ENCODE data around the gene PEAR1. TPM values are rescaled to one million over a fixed set of nuclear protein-coding genes. Genes with fewer than 3 reads are reported as not detected.

Gene PEAR1
- total RNA-seq, 1 experiment from 2014 or later: 3.0 TPM

- TF ChIP-seq, protein P1, sequence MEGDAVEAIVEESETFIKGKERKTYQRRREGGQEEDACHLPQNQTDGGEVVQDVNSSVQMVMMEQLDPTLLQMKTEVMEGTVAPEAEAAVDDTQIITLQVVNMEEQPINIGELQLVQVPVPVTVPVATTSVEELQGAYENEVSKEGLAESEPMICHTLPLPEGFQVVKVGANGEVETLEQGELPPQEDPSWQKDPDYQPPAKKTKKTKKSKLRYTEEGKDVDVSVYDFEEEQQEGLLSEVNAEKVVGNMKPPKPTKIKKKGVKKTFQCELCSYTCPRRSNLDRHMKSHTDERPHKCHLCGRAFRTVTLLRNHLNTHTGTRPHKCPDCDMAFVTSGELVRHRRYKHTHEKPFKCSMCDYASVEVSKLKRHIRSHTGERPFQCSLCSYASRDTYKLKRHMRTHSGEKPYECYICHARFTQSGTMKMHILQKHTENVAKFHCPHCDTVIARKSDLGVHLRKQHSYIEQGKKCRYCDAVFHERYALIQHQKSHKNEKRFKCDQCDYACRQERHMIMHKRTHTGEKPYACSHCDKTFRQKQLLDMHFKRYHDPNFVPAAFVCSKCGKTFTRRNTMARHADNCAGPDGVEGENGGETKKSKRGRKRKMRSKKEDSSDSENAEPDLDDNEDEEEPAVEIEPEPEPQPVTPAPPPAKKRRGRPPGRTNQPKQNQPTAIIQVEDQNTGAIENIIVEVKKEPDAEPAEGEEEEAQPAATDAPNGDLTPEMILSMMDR (IDR thresholded peaks at IDR 0.05; ENCODE audit: unreplicated experiment): no peak
Observed at GRCh38 chr1:156897078-156897825, 3.7 kb downstream of the PEAR1 start.

GRCh38 chr1:156898161-156898566, 4.6 kb downstream of the PEAR1 start:
- no peak for DNase-seq

More at GRCh38 chr1:156897078-156897825, 3.7 kb downstream of the PEAR1 start:
- Mint-ChIP-seq H3K36me3 (ENCODE audit: insufficient read depth, unreplicated experiment) (no peaks in the 10 kb centered on the region), H3K4me3 (ENCODE audit: low read depth, unreplicated experiment) (no peak overlapping the region), H3K9me3 (ENCODE audit: low read depth, unreplicated experiment) (no peaks in the 10 kb centered on the region), H3K27ac (ENCODE audit: unreplicated experiment) (no peak overlapping the region), H3K27me3 (ENCODE audit: unreplicated experiment) (peaks cover 52% of the 10 kb centered on the region), H3K4me1 (ENCODE audit: low read depth, unreplicated experiment) (peaks cover 19% of the 10 kb centered on the region)
- CTCF ChIA-PET: interaction anchor here (1.1 to 1.2 kb wide), 2 partner anchors 21 to 29 kb away, joined by 7 to 13 read pairs; no protein-coding TSS in a partner anchor
- BruUV-seq (replicated peaks): no TSS peak
- intact Hi-C loops (cut with micrococcal nuclease; ENCODE audit: unreplicated experiment): loop anchor here (10.0 kb wide), 1 partner anchor 272 kb away; no protein-coding TSS in a partner anchor
- no peak for DNase-seq

GRCh38 chr1:156898971-156899664, 5.6 kb downstream of the PEAR1 start:
- intact Hi-C loops (cut with micrococcal nuclease; ENCODE audit: unreplicated experiment): loop anchor here (10.0 kb wide), 1 partner anchor 274 kb away; no protein-coding TSS in a partner anchor
- H3K27me3 Mint-ChIP-seq (ENCODE audit: unreplicated experiment): peaks cover 70% of the 10 kb centered on the region
- TF ChIP-seq, protein P1 (IDR thresholded peaks at IDR 0.05; ENCODE audit: unreplicated experiment): no peak
- no TSS peak for BruUV-seq (replicated peaks)
- no peaks in the 10 kb centered on the region for H3K36me3 Mint-ChIP-seq (ENCODE audit: insufficient read depth, unreplicated experiment)
- no peak overlapping the region for H3K4me3 Mint-ChIP-seq (ENCODE audit: low read depth, unreplicated experiment)
- no peaks in the 10 kb centered on the region for H3K9me3 Mint-ChIP-seq (ENCODE audit: low read depth, unreplicated experiment)
- CTCF ChIA-PET: interaction anchor here (0.6 to 1.2 kb wide), 2 partner anchors 29 to 276 kb away, joined by 3 to 4 read pairs; no protein-coding TSS in a partner anchor
- H3K4me1 Mint-ChIP-seq (ENCODE audit: low read depth, unreplicated experiment): peaks cover 19% of the 10 kb centered on the region
- no peak for DNase-seq
- no peak overlapping the region for H3K27ac Mint-ChIP-seq (ENCODE audit: unreplicated experiment)

More at GRCh38 chr1:156898161-156898566, 4.6 kb downstream of the PEAR1 start:
- H3K4me1 Mint-ChIP-seq (ENCODE audit: low read depth, unreplicated experiment): peaks cover 19% of the 10 kb centered on the region
- CTCF ChIA-PET: no interaction called here
- intact Hi-C loops (cut with micrococcal nuclease; ENCODE audit: unreplicated experiment): loop anchor here (10.0 kb wide), 1 partner anchor 273 kb away; no protein-coding TSS in a partner anchor
- H3K4me3 Mint-ChIP-seq (ENCODE audit: low read depth, unreplicated experiment): no peak overlapping the region
- H3K36me3 Mint-ChIP-seq (ENCODE audit: insufficient read depth, unreplicated experiment): no peaks in the 10 kb centered on the region
- no peak overlapping the region for H3K27ac Mint-ChIP-seq (ENCODE audit: unreplicated experiment)
- BruUV-seq (replicated peaks): no TSS peak
- TF ChIP-seq, protein P1 (IDR thresholded peaks at IDR 0.05; ENCODE audit: unreplicated experiment): no peak
- no peaks in the 10 kb centered on the region for H3K9me3 Mint-ChIP-seq (ENCODE audit: low read depth, unreplicated experiment)
- peaks cover 61% of the 10 kb centered on the region for H3K27me3 Mint-ChIP-seq (ENCODE audit: unreplicated experiment)

GRCh38 chr1:156899956-156900718, 6.6 kb downstream of the PEAR1 start:
- Mint-ChIP-seq H3K4me1 (ENCODE audit: low read depth, unreplicated experiment) (peaks cover 19% of the 10 kb centered on the region), H3K36me3 (ENCODE audit: insufficient read depth, unreplicated experiment) (no peaks in the 10 kb centered on the region), H3K9me3 (ENCODE audit: low read depth, unreplicated experiment) (no peaks in the 10 kb centered on the region), H3K27me3 (ENCODE audit: unreplicated experiment) (peaks cover 80% of the 10 kb centered on the region), H3K27ac (ENCODE audit: unreplicated experiment) (no peak overlapping the region), H3K4me3 (ENCODE audit: low read depth, unreplicated experiment) (no peak overlapping the region)
- intact Hi-C loops (cut with micrococcal nuclease; ENCODE audit: unreplicated experiment): loop anchor here (10.0 kb wide), 1 partner anchor 275 kb away; no protein-coding TSS in a partner anchor
- TF ChIP-seq, protein P1 (IDR thresholded peaks at IDR 0.05; ENCODE audit: unreplicated experiment): no peak
- CTCF ChIA-PET: interaction anchor here (0.6 to 1.7 kb wide), 5 partner anchors 8 to 273 kb away, joined by 3 to 6 read pairs (median 4); no protein-coding TSS in a partner anchor
- no TSS peak for BruUV-seq (replicated peaks)
- DNase-seq: no peak
